ENCODE measurements around the gene SINHCAF. TPM values are rescaled to one million over a fixed set of nuclear protein-coding genes. Genes with fewer than 3 reads are reported as not detected.
"Not testable (repeated sequence)": the region's sequence is repeated elsewhere in the genome, so short reads cannot be mapped to it uniquely, and the experiment has no call there.

SINHCAF gene
- total and polyA plus RNA-seq, 2 donors from 2014 or later = 33.1 to 96.2 TPM

GRCh38 chr12:31274520-31275300 lies 51.2 kb downstream of the SINHCAF start:
- Histone ChIP-seq H3K9ac (ENCODE audit: low read length in 3 of 3) (no peak overlapping the region), H3K27me3 (ENCODE audit: control insufficient read depth, insufficient read depth, low read length) (no peaks in the 10 kb centered on the region), H3K4me1 (ENCODE audit: control insufficient read depth in 2 of 3, insufficient read depth in 2 of 3, low read depth in 1 of 3, low read length in 3 of 3) (no peaks in the 10 kb centered on the region), H3K4me3 (ENCODE audit: low read length in 3 of 3) (no peak overlapping the region), H3K27ac (ENCODE audit: low read depth in 2 of 2, low read length in 2 of 2) (no peak overlapping the region), H3K36me3 (ENCODE audit: control insufficient read depth in 2 of 3, insufficient read depth in 3 of 3, low read length in 3 of 3) (no peaks in the 10 kb centered on the region), H3K9me3 (ENCODE audit: control insufficient read depth in 2 of 3, insufficient read depth in 1 of 3, low read length in 3 of 3) (no peaks in the 10 kb centered on the region)
- FAIRE-seq (no peak), DNase-seq (no peak)
- no peak for TF ChIP-seq CTCF (IDR thresholded peaks at IDR 0.05; ENCODE audit: borderline replicate concordance, extremely low read depth, insufficient read depth)
- intact Hi-C loops (cut with DNase I) = no loop called here

GRCh38 chr12:31273794-31274193 lies 52.2 kb downstream of the SINHCAF start:
- FAIRE-seq; DNase-seq; intact Hi-C loops (cut with DNase I): not testable (repeated sequence)

GRCh38 chr12:31272607-31273225 lies 53.2 kb downstream of the SINHCAF start:
- FAIRE-seq = no peak
- H3K4me1 ChIP-seq (ENCODE audit: control insufficient read depth in 2 of 3, insufficient read depth in 2 of 3, low read depth in 1 of 3, low read length in 3 of 3) = no peaks in the 10 kb centered on the region
- no peaks in the 10 kb centered on the region for H3K36me3 ChIP-seq (ENCODE audit: control insufficient read depth in 2 of 3, insufficient read depth in 3 of 3, low read length in 3 of 3)
- no peak overlapping the region for H3K4me3 ChIP-seq (ENCODE audit: low read length in 3 of 3)
- no peak overlapping the region for H3K27ac ChIP-seq (ENCODE audit: low read depth in 2 of 2, low read length in 2 of 2)
- no peak for DNase-seq
- intact Hi-C loops (cut with DNase I) = no loop called here
- H3K27me3 ChIP-seq (ENCODE audit: control insufficient read depth, insufficient read depth, low read length) = no peaks in the 10 kb centered on the region
- H3K9me3 ChIP-seq (ENCODE audit: control insufficient read depth in 2 of 3, insufficient read depth in 1 of 3, low read length in 3 of 3) = no peaks in the 10 kb centered on the region
- no peak for TF ChIP-seq CTCF (IDR thresholded peaks at IDR 0.05; ENCODE audit: borderline replicate concordance, extremely low read depth, insufficient read depth)
- no peak overlapping the region for H3K9ac ChIP-seq (ENCODE audit: low read length in 3 of 3)

More at GRCh38 chr12:31273794-31274193, 52.2 kb downstream of the SINHCAF start:
- H3K4me3 ChIP-seq (ENCODE audit: low read length in 3 of 3); H3K27ac ChIP-seq (ENCODE audit: low read depth in 2 of 2, low read length in 2 of 2); H3K27me3 ChIP-seq (ENCODE audit: control insufficient read depth, insufficient read depth, low read length); H3K9me3 ChIP-seq (ENCODE audit: control insufficient read depth in 2 of 3, insufficient read depth in 1 of 3, low read length in 3 of 3); H3K4me1 ChIP-seq (ENCODE audit: control insufficient read depth in 2 of 3, insufficient read depth in 2 of 3, low read depth in 1 of 3, low read length in 3 of 3); H3K36me3 ChIP-seq (ENCODE audit: control insufficient read depth in 2 of 3, insufficient read depth in 3 of 3, low read length in 3 of 3); H3K9ac ChIP-seq (ENCODE audit: low read length in 3 of 3): not testable (repeated sequence)

- Histone ChIP-seq H3K4me3 (ENCODE audit: low read length in 3 of 3) (no peak overlapping the region), H3K4me1 (ENCODE audit: control insufficient read depth in 2 of 3, insufficient read depth in 2 of 3, low read depth in 1 of 3, low read length in 3 of 3) (no peaks in the 10 kb centered on the region), H3K36me3 (ENCODE audit: control insufficient read depth in 2 of 3, insufficient read depth in 3 of 3, low read length in 3 of 3) (no peaks in the 10 kb centered on the region), H3K9me3 (ENCODE audit: control insufficient read depth in 2 of 3, insufficient read depth in 1 of 3, low read length in 3 of 3) (no peaks in the 10 kb centered on the region), H3K27me3 (ENCODE audit: control insufficient read depth, insufficient read depth, low read length) (no peaks in the 10 kb centered on the region), H3K9ac (ENCODE audit: low read length in 3 of 3) (no peak overlapping the region), H3K27ac (ENCODE audit: low read depth in 2 of 2, low read length in 2 of 2) (no peak overlapping the region)
- intact Hi-C loops (cut with DNase I) = no loop called here
- TF ChIP-seq CTCF (IDR thresholded peaks at IDR 0.05; ENCODE audit: borderline replicate concordance, extremely low read depth, insufficient read depth) = no peak
- FAIRE-seq (no peak), DNase-seq (no peak)
Observed at GRCh38 chr12:31267966-31268365, 58.0 kb downstream of the SINHCAF start.
